Neural progenitor cell (in vitro differentiated cells): Measurements from ENCODE around the gene PLIN4.

Experiments used
- CTCF ChIP-seq: fragments of 200-600 bp; sonication (generic); IDR thresholded peaks from 2 replicates; pipeline ENCODE4 v1.5.1; 2017; ENCODE audit warnings: antibody characterized with exemption, mild to moderate bottlenecking
- EZH2 ChIP-seq: fragments of 200-600 bp; sonication (generic); IDR thresholded peaks from 2 replicates; pipeline ENCODE4 v1.6.1; 2017; ENCODE audit warnings: antibody characterized with exemption, mild to moderate bottlenecking, moderate library complexity
- EZH2phosphoT487 ChIP-seq: fragments of 200-600 bp; sonication (generic); IDR thresholded peaks from 2 replicates; pipeline ENCODE4 v1.6.1; 2017; ENCODE audit warnings: antibody characterized with exemption

- TF ChIP-seq CTCF (no peak), EZH2 (no peak), EZH2phosphoT487 (no peak)
These were observed 24.9 kb upstream of the PLIN4 start for GRCh38 chr19:4542896-4543841.
